ENCODE results near the gene SOWAHB.

SOWAHB gene

GRCh38 chr4:76905521-76905920 lies 7.6 kb upstream of the SOWAHB start:
- no peak overlapping the region for H3K27ac ChIP-seq (ENCODE audit: low read length)
- H3K9me3 ChIP-seq (ENCODE audit: insufficient read depth, low read length, severe bottlenecking), result no peaks in the 10 kb centered on the region
- no peaks in the 10 kb centered on the region for H3K27me3 ChIP-seq (ENCODE audit: insufficient read depth, low read length, poor library complexity)
- TF ChIP-seq CTCF (IDR thresholded peaks at IDR 0.05; ENCODE audit: borderline replicate concordance, extremely low read depth, low read length, poor library complexity, severe bottlenecking) (no peak), EZH2 (IDR thresholded peaks at IDR 0.05; ENCODE audit: borderline replicate concordance, low read depth, low read length, severe bottlenecking) (no peak)
- H3K36me3 ChIP-seq (ENCODE audit: insufficient read depth, low read length), result no peaks in the 10 kb centered on the region
- no peaks in the 10 kb centered on the region for H3K79me2 ChIP-seq (ENCODE audit: insufficient read depth, low read length)
- H3K4me3 ChIP-seq (ENCODE audit: low read depth in 1 of 2, low read length in 2 of 2), result no peak overlapping the region
- no peak overlapping the region for H3K4me2 ChIP-seq (ENCODE audit: insufficient read depth, low read length)
- ATAC-seq (ENCODE audit: insufficient read depth, low read depth) (no peak), DNase-seq (no peak)
- no peak overlapping the region for H3K9ac ChIP-seq (ENCODE audit: low read depth, low read length)
- H4K20me1 ChIP-seq (ENCODE audit: insufficient read depth, low read length), result no peaks in the 10 kb centered on the region
- no peaks in the 10 kb centered on the region for H3K4me1 ChIP-seq (ENCODE audit: insufficient read depth, low read length)
- no peak overlapping the region for H2AFZ ChIP-seq (ENCODE audit: low read depth, low read length)

- ATAC-seq (ENCODE audit: insufficient read depth, low read depth) (no peak), DNase-seq (no peak)
- H3K36me3 ChIP-seq (ENCODE audit: insufficient read depth, low read length), result no peaks in the 10 kb centered on the region
- H3K9me3 ChIP-seq (ENCODE audit: insufficient read depth, low read length, severe bottlenecking), result no peaks in the 10 kb centered on the region
- no peaks in the 10 kb centered on the region for H3K4me1 ChIP-seq (ENCODE audit: insufficient read depth, low read length)
- no peaks in the 10 kb centered on the region for H3K79me2 ChIP-seq (ENCODE audit: insufficient read depth, low read length)
- H2AFZ ChIP-seq (ENCODE audit: low read depth, low read length), result no peak overlapping the region
- H3K4me2 ChIP-seq (ENCODE audit: insufficient read depth, low read length), result no peak overlapping the region
- H4K20me1 ChIP-seq (ENCODE audit: insufficient read depth, low read length), result no peaks in the 10 kb centered on the region
- H3K27me3 ChIP-seq (ENCODE audit: insufficient read depth, low read length, poor library complexity), result no peaks in the 10 kb centered on the region
- no peak overlapping the region for H3K27ac ChIP-seq (ENCODE audit: low read length)
- no peak overlapping the region for H3K9ac ChIP-seq (ENCODE audit: low read depth, low read length)
- no peak for TF ChIP-seq EZH2 (IDR thresholded peaks at IDR 0.05; ENCODE audit: borderline replicate concordance, low read depth, low read length, severe bottlenecking)
- H3K4me3 ChIP-seq (ENCODE audit: low read depth in 1 of 2, low read length in 2 of 2), result no peak overlapping the region
Observed at GRCh38 chr4:76904646-76905190, 6.8 kb upstream of the SOWAHB start.

GRCh38 chr4:76902233-76902890 lies 4.4 kb upstream of the SOWAHB start:
- Histone ChIP-seq H3K9me3 (ENCODE audit: insufficient read depth, low read length, severe bottlenecking) (no peaks in the 10 kb centered on the region), H3K36me3 (ENCODE audit: insufficient read depth, low read length) (no peaks in the 10 kb centered on the region), H3K4me3 (ENCODE audit: low read depth in 1 of 2, low read length in 2 of 2) (no peak overlapping the region), H3K27ac (ENCODE audit: low read length) (no peak overlapping the region), H2AFZ (ENCODE audit: low read depth, low read length) (no peak overlapping the region), H3K27me3 (ENCODE audit: insufficient read depth, low read length, poor library complexity) (no peaks in the 10 kb centered on the region), H3K79me2 (ENCODE audit: insufficient read depth, low read length) (no peaks in the 10 kb centered on the region), H4K20me1 (ENCODE audit: insufficient read depth, low read length) (no peaks in the 10 kb centered on the region), H3K4me2 (ENCODE audit: insufficient read depth, low read length) (no peak overlapping the region), H3K4me1 (ENCODE audit: insufficient read depth, low read length) (no peaks in the 10 kb centered on the region), H3K9ac (ENCODE audit: low read depth, low read length) (no peak overlapping the region)
- DNase-seq, result no peak
- no peak for ATAC-seq (ENCODE audit: insufficient read depth, low read depth)
- TF ChIP-seq EZH2 (IDR thresholded peaks at IDR 0.05; ENCODE audit: borderline replicate concordance, low read depth, low read length, severe bottlenecking) (no peak), CTCF (IDR thresholded peaks at IDR 0.05; ENCODE audit: borderline replicate concordance, extremely low read depth, low read length, poor library complexity, severe bottlenecking) (no peak)

- no peaks in the 10 kb centered on the region for H3K4me1 ChIP-seq (ENCODE audit: insufficient read depth, low read length)
- no peaks in the 10 kb centered on the region for H3K27me3 ChIP-seq (ENCODE audit: insufficient read depth, low read length, poor library complexity)
- H2AFZ ChIP-seq (ENCODE audit: low read depth, low read length), result no peak overlapping the region
- no peak overlapping the region for H3K9ac ChIP-seq (ENCODE audit: low read depth, low read length)
- no peaks in the 10 kb centered on the region for H4K20me1 ChIP-seq (ENCODE audit: insufficient read depth, low read length)
- TF ChIP-seq CTCF (IDR thresholded peaks at IDR 0.05; ENCODE audit: borderline replicate concordance, extremely low read depth, low read length, poor library complexity, severe bottlenecking), result no peak
- TF ChIP-seq EZH2 (IDR thresholded peaks at IDR 0.05; ENCODE audit: borderline replicate concordance, low read depth, low read length, severe bottlenecking), result no peak
- ATAC-seq (ENCODE audit: insufficient read depth, low read depth), result no peak
- no peak overlapping the region for H3K27ac ChIP-seq (ENCODE audit: low read length)
- no peak overlapping the region for H3K4me2 ChIP-seq (ENCODE audit: insufficient read depth, low read length)
- no peak for DNase-seq
- no peak overlapping the region for H3K4me3 ChIP-seq (ENCODE audit: low read depth in 1 of 2, low read length in 2 of 2)
- H3K36me3 ChIP-seq (ENCODE audit: insufficient read depth, low read length), result no peaks in the 10 kb centered on the region
- H3K79me2 ChIP-seq (ENCODE audit: insufficient read depth, low read length), result no peaks in the 10 kb centered on the region
- H3K9me3 ChIP-seq (ENCODE audit: insufficient read depth, low read length, severe bottlenecking), result no peaks in the 10 kb centered on the region
Observed at GRCh38 chr4:76898949-76899645, 1.2 kb upstream of the SOWAHB start.
